Heart left ventricle (tissue), 16 donors: ENCODE results near the gene BDH1. TPM values are rescaled to one million over a fixed set of nuclear protein-coding genes. Genes with fewer than 3 reads are reported as not detected.

Experiments used
- ATAC-seq, 4 donors: fragments of 200-7000 bp; cut with Tn5 transposase; one replicate each; pipeline ENCODE4 v1.9.1; 2020 to 2022; ENCODE audit warnings: moderate library complexity in 4 of 4, mild to moderate bottlenecking in 3 of 4, moderate number of reproducible peaks in 1 of 4
- DNase-seq, 5 donors: peaks; one replicate each; pipeline ENCODE4 v3.0.0-alpha.2; 2020
- H3K27ac ChIP-seq, 12 donors: fragments of 200-600 bp; sonication (generic) in 4 of 12; one replicate each; pipeline versions ENCODE4 v1.5.0 to v1.8.0; 2016 to 2022; ENCODE audit warnings: mild to moderate bottlenecking in 2 of 12
- H3K27me3 ChIP-seq, 9 donors: fragments of 200-600 bp; sonication (generic) in 2 of 9; one replicate each; pipeline versions ENCODE4 v1.5.1 to v1.8.0; 2016 to 2022; ENCODE audit warnings: mild to moderate bottlenecking in 3 of 9
- H3K36me3 ChIP-seq, 9 donors: fragments of 200-600 bp; sonication (generic) in 2 of 9; one replicate each; pipeline versions ENCODE4 v1.5.0 to v1.8.0; 2018 to 2022; ENCODE audit warnings: mild to moderate bottlenecking in 2 of 9
- H3K4me1 ChIP-seq, 12 donors: fragments of 200-600 bp; sonication (generic) in 4 of 12; one replicate each; pipeline versions ENCODE4 v1.5.0 to v1.8.0; 2016 to 2022; ENCODE audit warnings: mild to moderate bottlenecking in 3 of 12
- H3K4me3 ChIP-seq, 12 donors: fragments of 200-600 bp; sonication (generic) in 4 of 12; one replicate each; pipeline versions ENCODE4 v1.5.0 to v1.8.0; 2017 to 2022; ENCODE audit warnings: mild to moderate bottlenecking in 9 of 12, moderate library complexity in 4 of 12
- H3K9me3 ChIP-seq, 12 donors: fragments of 200-600 bp; sonication (generic) in 4 of 12; one replicate each; pipeline versions ENCODE4 v1.5.0 to v1.8.0; 2016 to 2022; ENCODE audit warnings: mild to moderate bottlenecking in 1 of 12
- CTCF ChIP-seq, 12 donors: fragments of 200-600 bp; sonication (generic) in 4 of 12; IDR thresholded peaks; one replicate each; pipeline versions ENCODE4 v1.5.0 to v1.8.0; 2018 to 2022; ENCODE audit warnings: antibody characterized with exemption in 12 of 12, mild to moderate bottlenecking in 5 of 12
- POLR2A ChIP-seq, 2 donors: fragments of 450-650 bp; IDR thresholded peaks; one replicate each; pipeline ENCODE4 v1.6.1; 2017; ENCODE audit warnings: antibody characterized with exemption in 2 of 2, mild to moderate bottlenecking in 2 of 2, moderate library complexity in 2 of 2
- WGBS, 4 donors: extraction: QIAGEN DNeasy Blood & Tissue Kit in 2 of 4; methylation state at CpG; one replicate each; pipeline versions ENCODE4 v1.1.5 to v1.1.7; 2013 to 2018; 5-methylcytosine and 5-hydroxymethylcytosine counted together
- intact Hi-C, 10 donors: fragments of 100-400 bp; cut with DNase I; formaldehyde crosslinking; loops; one replicate each; pipeline versions ENCODE4 v1.11.1 to v1.14.2; 2022
- polyA plus RNA-seq, 2 donors: library from polyadenylated mRNA; stranded (reverse); fragments of 200-250 nt; gene quantifications; one replicate each; pipeline ENCODE4 v1.2.3, GENCODE V29; 2013
- total RNA-seq, 9 donors: library from RNA; depleted of rRNA in 2 of 9; stranded (reverse); fragments of >200 nt in 2 of 9; fragmentation: NEBNext Ultra II Directional in 3 of 9; extraction: Animal tissue kit (Norgen Biotek cat#: 25700) in 3 of 9; gene quantifications; one replicate each; pipeline versions ENCODE4 v1.1.0 to v1.2.4, GENCODE V29; 2016 to 2023
- donor health status: ischemic (EF 13 %, LVEDD 7.1; RV severe dilation, severe dysfunction).
- donor health status: healthy with polysubstance abuse.
- donor health status: DM: no; HTN: yes; CAD: no.
- donor health status: DM: no; HTN: no; CAD: no.
- donor health status: ischemic (EF 25% LVEDD 6.9; RV normal size, moderate dysfunction).
- donor health status: ischemic (EF 25% LVEDD 5.7; RV mildly dilated, moderate dysfunction).
- donor health status: healthy.
- donor health status: DM: yes; HTN: yes; CAD: no.
- donor health status: ischemic (EF 35%, LVEDD 5.7; RV mildly dilated, moderate dysfunction).
- donor health status: nonischemic (EF 11% LVEDD 7.7; RV severe dilation, severe dysfunction).
- donor health status: DM: yes; HTN: yes; CAD: no.
- donor health status: PGD.
- donor health status: ischemic (EF 29% LVEDD 5.4; RV normal size, mild dysfunction).
- donor health status: nonischemic (EF 23%, LVEDD 6.1; RV moderate dilation, normal function).

BDH1 gene
- total and polyA plus RNA-seq, 11 donors: 19.5 to 114 (median 72.3) TPM

- DNase-seq: no peak
- H3K27me3 ChIP-seq: no peaks in the 10 kb centered on the region
- TF ChIP-seq POLR2A (IDR thresholded peaks at IDR 0.05) (no peak), CTCF (IDR thresholded peaks at IDR 0.05) (no peak)
- peaks cover 0 to 23% (median 3%) of the 10 kb centered on the region in 12 donors for H3K4me1 ChIP-seq
- intact Hi-C loops: loop anchor here in 1 of 10 donors (10.0 kb wide), 1 partner anchor 495 kb away; no protein-coding TSS in a partner anchor
- H3K36me3 ChIP-seq: no peaks in the 10 kb centered on the region
- no peak overlapping the region for H3K4me3 ChIP-seq
- no peak overlapping the region for H3K27ac ChIP-seq
- 93 to 97% (median 94%) methylated on average over 8 of the region's 8 CpGs for WGBS, 4 donors
- ATAC-seq: no peak
- peaks cover 0 to 2% (median 0%) of the 10 kb centered on the region in 12 donors for H3K9me3 ChIP-seq
Observed at GRCh38 chr3:197499427-197499826, 56.3 kb downstream of the BDH1 start.

GRCh38 chr3:197498499-197499241 lies 57.1 kb downstream of the BDH1 start:
- Histone ChIP-seq H3K4me1 (peaks cover 0 to 24% (median 3%) of the 10 kb centered on the region in 12 donors), H3K36me3 (no peaks in the 10 kb centered on the region), H3K27me3 (no peaks in the 10 kb centered on the region), H3K4me3 (no peak overlapping the region), H3K9me3 (peaks cover 0 to 2% (median 0%) of the 10 kb centered on the region in 12 donors), H3K27ac (no peak overlapping the region)
- TF ChIP-seq POLR2A (IDR thresholded peaks at IDR 0.05): no peak
- TF ChIP-seq CTCF (IDR thresholded peaks at IDR 0.05): no peak
- WGBS, 4 donors: 73 to 88% (median 86%) methylated on average over 51 to 60 of the region's 60 CpGs
- DNase-seq: no peak
- intact Hi-C loops: loop anchor here in 1 of 10 donors (10.0 kb wide), 1 partner anchor 494 kb away; no protein-coding TSS in a partner anchor
- ATAC-seq: no peak

- H3K27ac ChIP-seq: no peak overlapping the region
- H3K36me3 ChIP-seq: no peaks in the 10 kb centered on the region
- DNase-seq (no peak), ATAC-seq (no peak)
- no peaks in the 10 kb centered on the region for H3K27me3 ChIP-seq
- intact Hi-C loops: loop anchor here in 1 of 10 donors (10.0 kb wide), 1 partner anchor 492 kb away; no protein-coding TSS in a partner anchor
- peaks cover 0 to 2% (median 0%) of the 10 kb centered on the region in 12 donors for H3K9me3 ChIP-seq
- 66 to 82% (median 69%) methylated on average over 1 of the region's 1 CpG for WGBS, 4 donors
- H3K4me1 ChIP-seq: peaks cover 0 to 24% (median 3%) of the 10 kb centered on the region in 12 donors
- TF ChIP-seq POLR2A (IDR thresholded peaks at IDR 0.05) (no peak), CTCF (IDR thresholded peaks at IDR 0.05) (no peak)
- H3K4me3 ChIP-seq: no peak overlapping the region
Observed at GRCh38 chr3:197496746-197497125, 59.0 kb downstream of the BDH1 start.

GRCh38 chr3:197495999-197496745 lies 59.6 kb downstream of the BDH1 start:
- 69 to 81% (median 76%) methylated on average over 9 of the region's 9 CpGs for WGBS, 4 donors
- H3K27me3 ChIP-seq: no peaks in the 10 kb centered on the region
- intact Hi-C loops: loop anchor here in 1 of 10 donors (10.0 kb wide), 1 partner anchor 491 kb away; no protein-coding TSS in a partner anchor
- ATAC-seq: peak in 1 of 4 donors; percentile 59
- peaks cover 0 to 24% (median 3%) of the 10 kb centered on the region in 12 donors for H3K4me1 ChIP-seq
- no peaks in the 10 kb centered on the region for H3K36me3 ChIP-seq
- no peak for DNase-seq
- H3K9me3 ChIP-seq: peaks cover 0 to 2% (median 0%) of the 10 kb centered on the region in 12 donors
- H3K27ac ChIP-seq: peak overlapping the region in 2 of 12 donors; percentile 2 to 15
- no peak overlapping the region for H3K4me3 ChIP-seq
- no peak for TF ChIP-seq POLR2A (IDR thresholded peaks at IDR 0.05)
- no peak for TF ChIP-seq CTCF (IDR thresholded peaks at IDR 0.05)
